22Rv1 (cell line): Measurements from ENCODE around the gene SIGLEC9.
A peak's percentile ranks its signal among the peaks of the same experiment; 100 is the strongest.

Experiments
- H3K27ac ChIP-seq: fragments of 450-650 bp; 2 replicates; pipeline ENCODE4 v1.5.1; 2017
- ZFX ChIP-seq: fragments of 450-650 bp; IDR thresholded peaks from 2 replicates; pipeline ENCODE4 v1.6.1; 2017; ENCODE audit warnings: antibody characterized with exemption, borderline replicate concordance
- TF ChIP-seq, protein P1 (sequence below): fragments of 450-650 bp; IDR thresholded peaks from 2 replicates; pipeline ENCODE4 v1.5.1; 2017; ENCODE audit warnings: mild to moderate bottlenecking

SIGLEC9 gene

DNA sequence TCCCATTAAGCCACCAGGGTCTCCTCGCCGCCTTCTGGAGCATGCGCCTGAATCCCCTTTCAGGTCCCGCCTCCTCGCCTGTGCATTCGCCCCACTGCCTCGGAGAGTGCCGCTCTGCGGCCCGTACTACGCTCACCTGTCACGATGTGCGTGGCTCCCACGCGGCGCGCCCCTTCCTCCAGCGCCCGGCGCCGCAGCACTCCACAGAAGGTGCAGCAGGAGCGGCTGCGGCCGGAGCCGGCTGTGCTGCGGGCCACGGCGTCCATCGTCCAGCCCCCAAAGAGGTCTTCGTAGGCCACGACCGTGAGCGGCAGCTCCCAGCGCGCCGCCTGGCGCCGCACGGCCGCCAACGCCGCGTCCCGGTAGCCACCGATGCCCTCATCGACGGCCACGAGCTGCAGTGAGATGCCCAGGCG, 20.8 kb upstream of the SIGLEC9 start:
- no peak for TF ChIP-seq ZFX
- TF ChIP-seq, protein P1, sequence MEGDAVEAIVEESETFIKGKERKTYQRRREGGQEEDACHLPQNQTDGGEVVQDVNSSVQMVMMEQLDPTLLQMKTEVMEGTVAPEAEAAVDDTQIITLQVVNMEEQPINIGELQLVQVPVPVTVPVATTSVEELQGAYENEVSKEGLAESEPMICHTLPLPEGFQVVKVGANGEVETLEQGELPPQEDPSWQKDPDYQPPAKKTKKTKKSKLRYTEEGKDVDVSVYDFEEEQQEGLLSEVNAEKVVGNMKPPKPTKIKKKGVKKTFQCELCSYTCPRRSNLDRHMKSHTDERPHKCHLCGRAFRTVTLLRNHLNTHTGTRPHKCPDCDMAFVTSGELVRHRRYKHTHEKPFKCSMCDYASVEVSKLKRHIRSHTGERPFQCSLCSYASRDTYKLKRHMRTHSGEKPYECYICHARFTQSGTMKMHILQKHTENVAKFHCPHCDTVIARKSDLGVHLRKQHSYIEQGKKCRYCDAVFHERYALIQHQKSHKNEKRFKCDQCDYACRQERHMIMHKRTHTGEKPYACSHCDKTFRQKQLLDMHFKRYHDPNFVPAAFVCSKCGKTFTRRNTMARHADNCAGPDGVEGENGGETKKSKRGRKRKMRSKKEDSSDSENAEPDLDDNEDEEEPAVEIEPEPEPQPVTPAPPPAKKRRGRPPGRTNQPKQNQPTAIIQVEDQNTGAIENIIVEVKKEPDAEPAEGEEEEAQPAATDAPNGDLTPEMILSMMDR, result no peak
- no peak overlapping the region for H3K27ac ChIP-seq

DNA sequence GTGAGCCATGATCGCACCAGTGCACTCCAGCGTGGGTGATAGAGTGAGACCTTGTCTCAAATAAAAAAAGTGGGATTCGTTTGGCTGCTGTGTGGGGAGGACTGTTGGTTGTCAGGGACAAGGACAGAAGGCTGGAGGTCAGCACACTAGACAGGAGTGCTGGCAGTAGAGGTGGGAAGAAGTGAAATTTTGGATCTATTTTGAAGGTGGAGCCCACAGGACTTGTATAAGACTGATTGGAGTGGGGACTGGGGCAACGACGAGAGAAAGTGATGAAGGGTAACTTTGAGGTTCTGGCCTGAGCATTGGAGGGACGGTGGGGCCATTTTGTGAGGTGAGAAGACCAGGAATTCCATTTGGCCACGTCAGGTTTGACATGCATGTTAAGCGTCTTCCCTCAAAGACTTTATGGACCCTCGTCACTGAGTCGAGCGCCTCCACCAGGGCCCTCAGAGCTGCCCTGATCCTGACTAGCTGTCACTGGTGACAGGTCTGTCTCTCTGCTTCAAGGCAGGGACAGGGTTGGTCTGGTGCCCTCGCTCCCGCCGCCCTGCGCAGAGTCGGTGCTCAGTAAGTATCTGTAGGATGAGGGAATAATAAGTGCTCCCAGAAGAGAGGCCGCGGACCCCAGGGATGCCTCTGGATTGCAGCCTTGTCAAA, 17.2 kb upstream of the SIGLEC9 start:
- peak overlapping the region; percentile 63 for H3K27ac ChIP-seq
- no peak for TF ChIP-seq ZFX
- TF ChIP-seq, protein P1, result peak; percentile 31

DNA sequence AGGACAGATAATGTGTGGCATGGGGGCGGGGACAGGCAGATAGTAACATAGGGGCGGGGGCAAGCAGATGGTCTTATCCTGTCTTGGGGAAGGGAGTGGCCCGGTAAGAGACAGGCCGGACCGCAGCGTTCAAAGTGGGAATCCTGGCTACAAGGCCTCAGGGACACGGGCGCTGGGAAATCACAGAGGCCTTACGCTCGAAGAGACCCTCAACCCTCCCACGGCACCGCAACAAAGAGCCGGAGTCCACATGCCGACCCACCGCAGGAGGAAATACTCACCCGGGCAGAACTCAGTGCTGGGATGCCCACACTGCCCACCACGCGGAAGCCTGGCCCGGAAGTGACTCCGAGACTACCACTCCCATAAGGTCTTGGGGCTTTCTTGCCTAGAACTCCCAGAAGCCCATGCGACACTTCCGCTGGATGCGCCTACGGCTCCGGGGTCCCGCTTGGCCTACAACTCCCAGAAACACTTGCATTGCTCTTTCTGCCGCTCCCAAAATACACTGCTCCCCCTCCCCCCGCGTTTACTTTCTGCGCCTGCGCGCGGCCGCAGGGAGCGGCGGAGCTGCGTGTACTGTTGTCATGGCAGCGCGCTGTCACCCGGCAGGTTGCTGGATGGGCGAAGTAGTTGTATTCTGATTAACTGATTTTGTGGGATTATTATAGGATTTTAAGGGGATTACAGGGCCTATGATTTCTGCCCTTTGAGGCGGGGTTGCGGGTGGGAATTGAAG, 16.5 kb upstream of the SIGLEC9 start, which contains the start of gene CTU1:
Gene CTU1, minus strand, starts transcription at position 344 of the 739 bp plus-strand sequence. CDS start 3,840 bp downstream, outside the sequence.
- TF ChIP-seq, protein P1, result 0 out of 2 replicates have a peak, but pooled peaks have one; percentile 4
- TF ChIP-seq ZFX, result no peak
- H3K27ac ChIP-seq, result peak within 1 kb of the TSS; percentile 63

DNA sequence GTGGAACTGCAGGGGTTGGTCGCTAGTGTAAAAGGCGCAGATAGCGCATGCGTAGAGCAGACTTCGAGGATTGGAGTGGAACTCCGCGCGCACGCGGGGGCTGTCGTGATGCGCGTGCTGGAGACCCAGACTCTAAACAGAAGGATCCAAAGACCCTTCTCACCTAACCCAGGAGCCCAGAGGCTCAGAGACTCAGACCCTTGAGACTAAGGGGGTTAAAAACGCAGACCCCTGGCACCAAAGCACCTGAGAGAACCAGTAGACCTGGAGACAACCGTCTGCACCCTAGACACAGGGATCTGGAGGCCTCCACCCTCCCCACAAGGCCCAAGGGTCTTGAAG, 15.9 kb upstream of the SIGLEC9 start:
- no peak for TF ChIP-seq ZFX
- TF ChIP-seq, protein P1, result no peak
- H3K27ac ChIP-seq, result peak overlapping the region; percentile 63; the same call in 1 of the 2 replicates

DNA sequence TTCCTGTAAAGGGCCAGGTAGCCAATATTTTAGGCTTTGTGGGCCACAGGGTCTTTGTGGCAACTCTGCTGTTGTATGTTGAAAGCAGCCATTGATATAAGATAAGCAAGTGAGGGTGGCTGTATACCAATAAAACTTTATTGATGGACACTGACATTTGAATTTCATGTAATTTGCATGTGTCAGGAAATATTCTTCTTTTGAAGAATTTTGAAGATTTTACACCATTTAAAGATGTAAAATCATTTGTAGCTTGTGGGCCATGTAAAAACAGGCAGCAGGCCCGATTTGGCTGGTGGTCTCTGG, 14.1 kb upstream of the SIGLEC9 start:
- no peak for TF ChIP-seq ZFX
- TF ChIP-seq, protein P1, result no peak
- no peak overlapping the region for H3K27ac ChIP-seq

DNA sequence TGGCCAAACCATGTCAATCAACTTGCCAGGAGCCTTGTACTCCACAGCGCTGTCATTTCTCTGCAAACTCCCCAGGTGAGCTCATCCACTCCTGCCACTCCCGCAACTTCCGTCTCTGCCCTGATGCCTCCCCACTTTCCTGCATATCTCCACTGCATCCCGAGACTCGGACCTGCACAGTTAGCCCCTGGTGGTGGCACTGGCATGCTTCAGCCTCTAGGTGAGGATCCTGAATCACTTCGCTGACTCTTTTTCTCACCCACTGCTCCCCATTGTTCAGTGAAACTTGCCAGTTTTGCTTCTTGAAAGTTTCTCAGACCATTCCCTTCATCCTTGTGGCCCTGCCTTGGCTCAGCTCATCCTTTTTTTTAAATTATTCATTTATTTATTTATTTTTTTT, 13.1 kb upstream of the SIGLEC9 start:
- TF ChIP-seq, protein P1, result peak; percentile 26; the same call in 1 of the 2 replicates
- TF ChIP-seq ZFX, result no peak
- H3K27ac ChIP-seq, result no peak overlapping the region

DNA sequence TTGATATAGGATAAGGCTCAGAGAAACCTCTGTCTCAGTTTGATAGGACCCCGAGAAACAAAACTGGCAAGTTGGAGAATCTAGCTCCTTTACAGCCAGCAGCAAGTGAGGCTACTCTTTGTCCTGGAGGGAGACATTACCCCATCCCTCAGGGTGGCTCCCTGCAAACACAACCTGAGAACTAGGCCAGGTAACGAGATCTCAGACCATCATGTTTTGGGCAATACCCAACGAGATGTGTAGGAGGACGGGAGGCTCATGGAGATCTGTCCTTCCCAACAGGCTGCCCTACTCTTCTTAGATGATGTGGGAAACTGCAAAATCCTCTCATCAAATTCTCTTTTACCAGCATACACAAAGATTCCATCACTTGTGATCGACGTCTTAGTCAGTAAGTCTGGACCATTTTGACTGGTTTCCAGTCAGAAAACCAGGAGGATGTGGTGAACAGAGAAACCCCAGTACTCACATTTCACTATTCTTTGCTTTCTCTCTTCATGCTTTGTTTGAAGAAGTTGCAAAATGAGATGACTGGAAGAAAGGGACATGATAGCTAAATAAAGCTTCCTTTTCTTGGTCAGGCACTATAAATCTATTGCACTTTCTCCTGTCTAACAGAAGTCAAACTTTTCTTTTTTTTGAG, 10.5 kb upstream of the SIGLEC9 start:
- TF ChIP-seq, protein P1, result no peak
- no peak for TF ChIP-seq ZFX
- no peak overlapping the region for H3K27ac ChIP-seq
